ENCODE measurements around the gene CEPT1. TPM values are rescaled to one million over a fixed set of nuclear protein-coding genes. Genes with fewer than 3 reads are reported as not detected.
A peak's percentile ranks its signal among the peaks of the same experiment; 100 is the strongest.
"Not testable (repeated sequence)": the region's sequence is repeated elsewhere in the genome, so short reads cannot be mapped to it uniquely, and the experiment has no call there.

Gene CEPT1
- total and polyA plus RNA-seq, 10 donors: 61.1 to 140 (median 95.2) TPM

DNA sequence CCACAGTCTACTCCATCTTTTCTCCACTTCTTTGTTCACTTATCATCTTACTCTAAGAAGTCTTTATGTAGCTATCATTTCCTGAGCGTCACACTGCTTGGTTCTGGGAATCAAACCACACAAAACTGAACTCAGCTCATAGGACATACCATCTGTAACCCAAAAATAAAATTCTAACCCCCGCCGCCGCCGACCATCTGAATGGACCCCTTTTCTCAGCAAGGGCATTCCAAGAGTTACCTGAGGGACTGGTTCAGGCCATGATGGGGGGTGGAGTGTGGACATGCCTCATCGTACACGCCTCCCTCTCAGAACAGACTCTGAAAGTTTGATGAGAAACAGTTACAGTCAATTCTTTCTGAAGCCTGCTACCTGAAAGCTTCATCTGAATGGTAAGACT, 74.9 kb downstream of the CEPT1 start:
- no peak for DNase-seq

DNA sequence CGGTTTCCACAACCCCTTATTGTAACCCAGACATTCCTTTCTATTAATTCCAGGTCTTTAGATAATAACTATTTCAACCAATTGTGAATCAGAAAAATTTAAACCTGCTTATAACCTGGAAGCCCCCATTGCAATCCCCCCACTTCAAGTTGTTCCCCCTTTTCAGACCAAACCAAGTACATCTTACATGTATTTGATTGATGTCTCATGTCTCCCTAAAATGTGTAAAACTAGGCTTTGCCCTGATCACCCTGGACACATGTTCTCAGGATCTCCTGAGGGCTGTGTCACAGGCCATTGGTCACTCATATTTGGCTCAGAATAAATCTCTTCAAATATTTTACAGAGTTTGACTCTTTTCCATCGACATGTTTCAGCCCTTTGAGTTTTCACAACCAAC, 75.3 kb downstream of the CEPT1 start:
- Histone ChIP-seq H3K4me1 (peaks cover 39 to 88% (median 77%) of the 10 kb centered on the region in 6 donors), H3K27ac (peak overlapping the region; percentile 72 to 88 (median 84)), H3K4me3 (peak overlapping the region in 1 of 8 donors; percentile 30)
- DNase-seq; H3K27me3 ChIP-seq (replicated peaks in 1 of 7); H3K36me3 ChIP-seq; intact Hi-C loops (cut with DNase I; ENCODE audit: low total_unique reads); H3K9me3 ChIP-seq: not testable (repeated sequence)
- 73 to 79% (median 76%) methylated on average over 2 of the region's 2 CpGs for WGBS, 5 donors

More for the DNA sequence above, 74.9 kb downstream of the CEPT1 start:
- H3K4me3 ChIP-seq: peak overlapping the region in 1 of 8 donors; percentile 30
- no peaks in the 10 kb centered on the region for H3K36me3 ChIP-seq
- H3K27ac ChIP-seq: peak overlapping the region; percentile 72 to 88 (median 84)
- H3K27me3 ChIP-seq (replicated peaks in 1 of 7): no peaks in the 10 kb centered on the region
- no peaks in the 10 kb centered on the region for H3K9me3 ChIP-seq
- TF ChIP-seq POLR2AphosphoS5 (IDR thresholded peaks at IDR 0.05): no peak
- TF ChIP-seq, protein P1, sequence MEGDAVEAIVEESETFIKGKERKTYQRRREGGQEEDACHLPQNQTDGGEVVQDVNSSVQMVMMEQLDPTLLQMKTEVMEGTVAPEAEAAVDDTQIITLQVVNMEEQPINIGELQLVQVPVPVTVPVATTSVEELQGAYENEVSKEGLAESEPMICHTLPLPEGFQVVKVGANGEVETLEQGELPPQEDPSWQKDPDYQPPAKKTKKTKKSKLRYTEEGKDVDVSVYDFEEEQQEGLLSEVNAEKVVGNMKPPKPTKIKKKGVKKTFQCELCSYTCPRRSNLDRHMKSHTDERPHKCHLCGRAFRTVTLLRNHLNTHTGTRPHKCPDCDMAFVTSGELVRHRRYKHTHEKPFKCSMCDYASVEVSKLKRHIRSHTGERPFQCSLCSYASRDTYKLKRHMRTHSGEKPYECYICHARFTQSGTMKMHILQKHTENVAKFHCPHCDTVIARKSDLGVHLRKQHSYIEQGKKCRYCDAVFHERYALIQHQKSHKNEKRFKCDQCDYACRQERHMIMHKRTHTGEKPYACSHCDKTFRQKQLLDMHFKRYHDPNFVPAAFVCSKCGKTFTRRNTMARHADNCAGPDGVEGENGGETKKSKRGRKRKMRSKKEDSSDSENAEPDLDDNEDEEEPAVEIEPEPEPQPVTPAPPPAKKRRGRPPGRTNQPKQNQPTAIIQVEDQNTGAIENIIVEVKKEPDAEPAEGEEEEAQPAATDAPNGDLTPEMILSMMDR (IDR thresholded peaks at IDR 0.05 in 8 of 11, conservative IDR thresholded peaks at IDR 0.05 in 3 of 11): no peak
- TF ChIP-seq POLR2A (IDR thresholded peaks at IDR 0.05): no peak
- H3K4me1 ChIP-seq: peaks cover 35 to 84% (median 73%) of the 10 kb centered on the region in 6 donors
- 38 to 76% (median 65%) methylated on average over 7 of the region's 7 CpGs for WGBS, 5 donors
- intact Hi-C loops (cut with DNase I; ENCODE audit: low total_unique reads): no loop called here

DNA sequence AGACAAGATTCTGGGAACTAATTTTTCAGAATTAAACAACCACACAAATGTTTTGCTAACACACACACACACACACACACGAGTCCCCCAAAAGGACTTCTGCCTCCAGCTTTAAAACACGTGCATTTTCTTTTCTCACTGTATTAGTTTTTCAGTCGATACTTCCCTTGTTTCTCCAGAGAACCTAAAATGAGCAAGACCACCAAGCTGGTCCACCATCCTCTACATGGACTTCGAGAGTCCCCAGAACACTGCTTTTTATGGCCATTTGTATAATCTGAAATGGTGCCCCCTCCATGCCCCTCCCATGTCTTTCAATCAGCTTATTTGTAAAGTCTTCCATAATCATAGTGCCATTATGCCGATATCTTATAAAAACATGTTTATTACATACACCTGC, 76.7 kb downstream of the CEPT1 start:
- H3K27me3 ChIP-seq (replicated peaks in 1 of 7): no peaks in the 10 kb centered on the region
- peaks cover 52 to 100% (median 91%) of the 10 kb centered on the region in 6 donors for H3K4me1 ChIP-seq
- H3K36me3 ChIP-seq: no peaks in the 10 kb centered on the region
- H3K4me3 ChIP-seq: peak overlapping the region in 1 of 8 donors; percentile 42
- H3K9me3 ChIP-seq: no peaks in the 10 kb centered on the region
- H3K27ac ChIP-seq: peak overlapping the region; percentile 63 to 88 (median 84)
- intact Hi-C loops (cut with DNase I; ENCODE audit: low total_unique reads): no loop called here
- TF ChIP-seq, protein P1 (IDR thresholded peaks at IDR 0.05 in 8 of 11, conservative IDR thresholded peaks at IDR 0.05 in 3 of 11): no peak
- TF ChIP-seq POLR2AphosphoS5 (IDR thresholded peaks at IDR 0.05) (no peak), POLR2A (IDR thresholded peaks at IDR 0.05) (no peak)
- no peak for DNase-seq
- WGBS, 5 donors: 45 to 66% (median 59%) methylated on average over 5 of the region's 5 CpGs

DNA sequence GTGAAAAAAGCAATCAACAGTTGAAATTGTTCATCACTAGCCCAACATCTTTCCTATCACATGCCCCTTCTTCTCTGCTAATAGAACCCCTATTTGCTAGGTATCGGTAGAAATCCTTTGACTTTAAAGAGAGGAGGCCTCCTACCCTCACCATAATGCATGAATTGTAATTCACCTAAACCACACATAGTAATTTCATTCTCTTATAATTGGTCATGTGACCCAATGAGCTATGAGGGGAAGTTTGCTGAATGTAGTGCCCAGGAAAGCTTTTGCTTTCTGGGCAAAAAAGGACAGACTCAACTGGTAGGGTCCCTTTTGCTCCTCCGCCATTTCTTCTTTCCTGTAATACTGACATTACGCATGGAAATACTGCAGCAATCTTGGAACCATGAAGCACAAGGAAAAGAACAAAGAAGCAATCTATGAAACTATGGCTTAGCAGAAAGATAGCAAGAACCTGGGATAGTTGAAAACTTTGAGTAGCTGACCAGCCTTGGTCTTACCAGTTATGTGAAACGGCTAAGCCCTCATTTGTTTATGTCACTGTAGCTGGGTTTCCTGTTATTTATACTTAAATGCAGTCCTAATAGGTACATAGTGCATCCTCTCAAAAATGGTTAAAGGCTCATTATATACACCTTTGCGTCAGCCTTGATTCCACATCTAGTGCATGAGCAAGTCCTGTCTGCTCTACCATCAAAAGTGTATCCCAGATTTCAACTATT, 77.3 kb downstream of the CEPT1 start:
- no peaks in the 10 kb centered on the region for H3K9me3 ChIP-seq
- TF ChIP-seq, protein P1 (IDR thresholded peaks at IDR 0.05 in 8 of 11, conservative IDR thresholded peaks at IDR 0.05 in 3 of 11): no peak
- no peak for TF ChIP-seq POLR2A (IDR thresholded peaks at IDR 0.05)
- no peak for TF ChIP-seq POLR2AphosphoS5 (IDR thresholded peaks at IDR 0.05)
- no peak for DNase-seq
- H3K4me1 ChIP-seq: peaks cover 55 to 100% (median 97%) of the 10 kb centered on the region in 6 donors
- H3K36me3 ChIP-seq: no peaks in the 10 kb centered on the region
- no peak overlapping the region for H3K4me3 ChIP-seq
- H3K27ac ChIP-seq: peak overlapping the region; percentile 63 to 88 (median 84)
- no peaks in the 10 kb centered on the region for H3K27me3 ChIP-seq (replicated peaks in 1 of 7)
- WGBS, 5 donors: 54 to 64% (median 57%) methylated on average over 5 of the region's 5 CpGs
- intact Hi-C loops (cut with DNase I; ENCODE audit: low total_unique reads): no loop called here
